Right ventricle myocardium superior (tissue), 1 donor: ENCODE measurements around the gene COL1A1. TPM values are rescaled to one million over a fixed set of nuclear protein-coding genes. Genes with fewer than 3 reads are reported as not detected.
A peak's percentile ranks its signal among the peaks of the same experiment; 100 is the strongest.

Experiments used
- ATAC-seq: fragments of 200-7000 bp; cut with Tn5 transposase; one replicate; pipeline ENCODE4 v1.9.1; 2020; ENCODE audit warnings: mild to moderate bottlenecking; ENCODE audit not compliant: poor library complexity
- DNase-seq: peaks from one replicate; pipeline ENCODE4 v3.0.0-alpha.2; 2020
- intact Hi-C: fragments of 100-400 bp; cut with DNase I; formaldehyde crosslinking; loops from one replicate; pipeline ENCODE4 v1.11.2; 2022
- long read RNA-seq: library from polyadenylated mRNA; unstranded; transcript quantifications from one replicate; pipeline ENCODE4 v2.0.0, GENCODE V29; 2021
- total RNA-seq: library from RNA; stranded (reverse); fragmentation: NEBNext Ultra II Directional; extraction: Animal tissue kit (Norgen Biotek cat#: 25700); gene quantifications from one replicate; pipeline ENCODE4 v1.2.1, GENCODE V29; 2021
- donor health status: DM: no; HTN: yes; CAD: no; lungs with severe emphysema.

Gene COL1A1
- 28.1 TPM for total RNA-seq
- long read RNA-seq, full-length matches to known transcripts = 17 of 35 reads
- long read RNA-seq, partial matches to known transcripts = 13 of 35 reads
- long read RNA-seq, other reads (novel, unspliced or antisense) = 5 of 35 reads

- intact Hi-C loops = loop anchor here (2.0 kb wide), 1 partner anchor 95 kb away; no protein-coding TSS in a partner anchor
- peak; percentile 86 for DNase-seq
- peak; percentile 50 for ATAC-seq
Measured at GRCh38 chr17:50201276-50201854, at the start of gene COL1A1. COL1A1 (minus strand) TSS chr17:50201631; CDS start chr17:50201513, 118 bp downstream.

- DNase-seq = no peak
- no peak for ATAC-seq
- intact Hi-C loops = no loop called here
Measured at GRCh38 chr17:50248255-50248654, 46.8 kb upstream of the COL1A1 start.

- no peak for ATAC-seq
- intact Hi-C loops = no loop called here
- no peak for DNase-seq
Measured at GRCh38 chr17:50244771-50245170, 43.3 kb upstream of the COL1A1 start.

GRCh38 chr17:50241431-50241830 is 40.0 kb upstream of the COL1A1 start:
- ATAC-seq = no peak
- intact Hi-C loops = no loop called here
- no peak for DNase-seq

- DNase-seq (no peak), ATAC-seq (no peak)
- intact Hi-C loops = no loop called here
Measured at GRCh38 chr17:50240851-50241250, 39.4 kb upstream of the COL1A1 start.

- intact Hi-C loops = no loop called here
- ATAC-seq (peak; percentile 72), DNase-seq (no peak)
Measured at GRCh38 chr17:50239937-50240336, 38.5 kb upstream of the COL1A1 start.

- intact Hi-C loops = no loop called here
- ATAC-seq (no peak), DNase-seq (no peak)
Measured at GRCh38 chr17:50238601-50239280, 37.3 kb upstream of the COL1A1 start.

GRCh38 chr17:50237901-50238300 is 36.5 kb upstream of the COL1A1 start:
- intact Hi-C loops = no loop called here
- no peak for DNase-seq
- ATAC-seq = no peak

- DNase-seq (no peak), ATAC-seq (no peak)
- intact Hi-C loops = no loop called here
Measured at GRCh38 chr17:50234581-50234980, 33.1 kb upstream of the COL1A1 start.

- ATAC-seq (no peak), DNase-seq (no peak)
- intact Hi-C loops = no loop called here
Measured at GRCh38 chr17:50225701-50226240, 24.3 kb upstream of the COL1A1 start.

- DNase-seq (no peak), ATAC-seq (no peak)
- intact Hi-C loops = no loop called here
Measured at GRCh38 chr17:50222922-50223321, 21.5 kb upstream of the COL1A1 start.

- DNase-seq (peak; percentile 65), ATAC-seq (peak; percentile 63)
- intact Hi-C loops = no loop called here
Measured at GRCh38 chr17:50221864-50222545, 20.6 kb upstream of the COL1A1 start.

GRCh38 chr17:50221266-50221863 is 19.9 kb upstream of the COL1A1 start:
- peak; percentile 4 for ATAC-seq
- no peak for DNase-seq
- intact Hi-C loops = no loop called here

- intact Hi-C loops = no loop called here
- ATAC-seq = no peak
- DNase-seq = no peak
Measured at GRCh38 chr17:50220811-50221210, 19.4 kb upstream of the COL1A1 start.

- peak; percentile 37 for ATAC-seq
- peak; percentile 57 for DNase-seq
- intact Hi-C loops = no loop called here
Measured at GRCh38 chr17:50219939-50220465, 18.6 kb upstream of the COL1A1 start.

GRCh38 chr17:50219342-50219741 is 17.9 kb upstream of the COL1A1 start:
- intact Hi-C loops = no loop called here
- ATAC-seq (no peak), DNase-seq (no peak)

GRCh38 chr17:50218771-50219315 is 17.4 kb upstream of the COL1A1 start:
- no peak for DNase-seq
- ATAC-seq = no peak
- intact Hi-C loops = no loop called here

- peak; percentile 70 for ATAC-seq
- intact Hi-C loops = no loop called here
- DNase-seq = no peak
Measured at GRCh38 chr17:50218071-50218759, 16.8 kb upstream of the COL1A1 start.
